LNCaP clone FGC (cell line): ENCODE results near the gene ZNF142.

Source experiments
- DNase-seq: peaks from one replicate; pipeline ENCODE4 v3.0.0-alpha.2; 2011; ENCODE audit warnings: low read depth
- H3K4me3 ChIP-seq: 2 replicates; pipeline ENCODE4 v1.5.1; 2011; ENCODE audit warnings: mild to moderate bottlenecking, low read depth, low read length, control low read depth
- CTCF ChIP-seq: IDR thresholded peaks from 2 replicates; pipeline ENCODE4 v1.5.1; 2012; ENCODE audit warnings: mild to moderate bottlenecking; ENCODE audit not compliant: control insufficient read depth, insufficient read depth; ENCODE audit errors: extremely low read depth

ZNF142 gene

GRCh38 chr2:218659258-218659987, at the start of gene ZNF142, which contains the start of gene BCS1L:
TSS of gene ZNF142 (minus strand) at chr2:218659623. CDS start at chr2:218656429, 3,194 bp downstream.
TSS of gene BCS1L (plus strand) at chr2:218659683. CDS start at chr2:218660988, 1,305 bp downstream.
- DNase-seq: peak; percentile 36
- peak within 1 kb of the TSS; percentile 94 for H3K4me3 ChIP-seq

GRCh38 chr2:218708086-218708485, 48.7 kb upstream of the ZNF142 start:
- no peak for DNase-seq
- TF ChIP-seq CTCF: no peak
- H3K4me3 ChIP-seq: no peak overlapping the region

More at GRCh38 chr2:218659258-218659987, at the start of gene ZNF142, which contains the start of gene BCS1L:
- no peak for TF ChIP-seq CTCF

DNA sequence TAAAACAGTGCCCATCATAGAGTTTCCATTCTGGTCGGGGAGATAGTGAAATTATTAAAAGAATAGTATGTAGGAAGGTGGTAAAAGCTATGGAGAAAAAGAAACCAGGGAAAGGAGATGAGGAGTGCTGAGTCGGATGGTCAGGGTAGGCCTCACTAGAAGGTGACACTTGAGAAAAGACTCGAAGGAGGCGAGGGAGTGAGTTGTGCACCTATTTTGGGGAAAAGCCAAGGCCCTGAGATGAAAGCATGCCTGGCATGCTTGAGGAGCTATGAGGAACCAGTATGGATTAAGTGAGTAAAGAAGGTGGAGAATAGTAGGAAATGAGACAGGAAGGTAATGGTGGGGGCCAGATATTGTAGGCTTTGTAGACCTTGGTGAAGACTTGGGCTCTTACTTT, 43.9 kb upstream of the ZNF142 start:
- DNase-seq: no peak
- no peak for TF ChIP-seq CTCF
- no peak overlapping the region for H3K4me3 ChIP-seq

GRCh38 chr2:218701806-218702205, 42.4 kb upstream of the ZNF142 start:
- H3K4me3 ChIP-seq: no peak overlapping the region
- no peak for DNase-seq
- no peak for TF ChIP-seq CTCF

DNA sequence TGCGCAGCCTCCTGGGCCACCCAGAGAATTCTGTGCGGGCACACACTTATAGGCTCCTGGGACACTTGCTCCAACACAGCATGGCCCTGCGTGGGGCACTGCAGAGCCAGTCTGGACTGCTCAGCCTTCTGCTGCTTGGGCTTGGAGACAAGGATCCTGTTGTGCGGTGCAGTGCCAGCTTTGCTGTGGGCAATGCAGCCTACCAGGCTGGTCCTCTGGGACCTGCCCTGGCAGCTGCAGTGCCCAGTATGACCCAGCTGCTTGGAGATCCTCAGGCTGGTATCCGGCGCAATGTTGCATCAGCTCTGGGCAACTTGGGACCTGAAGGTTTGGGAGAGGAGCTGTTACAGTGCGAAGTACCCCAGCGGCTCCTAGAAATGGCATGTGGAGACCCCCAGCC, 39.5 kb upstream of the ZNF142 start:
- H3K4me3 ChIP-seq: no peak overlapping the region
- no peak for TF ChIP-seq CTCF
- no peak for DNase-seq

DNA sequence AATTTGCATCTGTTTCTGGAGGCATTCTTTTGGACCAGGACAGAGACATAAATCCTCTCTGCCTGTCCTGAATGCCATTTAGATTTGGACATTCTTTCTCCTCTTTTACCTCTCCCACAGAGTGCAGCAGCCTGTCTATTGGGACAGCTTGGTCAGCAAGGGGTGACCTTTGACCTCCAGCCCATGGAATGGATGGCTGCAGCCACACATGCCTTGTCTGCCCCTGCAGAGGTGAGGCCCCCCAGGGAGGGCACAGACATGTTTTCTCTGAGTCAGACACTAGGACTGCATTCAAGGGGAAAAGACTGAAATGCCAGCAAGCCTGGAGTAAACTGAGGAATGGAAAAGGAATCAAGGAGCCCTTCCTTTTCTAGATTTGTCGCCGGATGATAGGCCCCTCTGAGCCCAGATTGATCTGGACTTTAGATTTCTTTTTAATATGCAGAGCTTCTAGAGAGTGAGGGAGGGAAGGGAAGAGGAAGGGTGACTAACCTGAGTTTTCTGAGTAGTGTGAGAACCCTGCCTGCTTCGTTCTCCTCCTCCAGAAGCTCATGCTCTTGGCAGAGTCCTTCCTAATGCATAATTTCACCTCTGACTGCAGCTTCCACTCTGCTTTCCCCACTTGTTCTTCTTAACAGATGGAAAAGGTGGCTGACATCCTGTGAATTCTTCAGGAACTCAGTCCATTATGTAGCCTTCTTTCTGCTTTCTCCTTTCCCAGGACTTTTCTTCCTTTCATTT, 35.2 kb upstream of the ZNF142 start:
- DNase-seq: no peak
- no peak for TF ChIP-seq CTCF
- no peak overlapping the region for H3K4me3 ChIP-seq
